Limb (tissue), 2 donors: Measurements from ENCODE around the gene ST8SIA1.
"Not testable (repeated sequence)": the region's sequence is repeated elsewhere in the genome, so short reads cannot be mapped to it uniquely, and the experiment has no call there.

Experiments
- DNase-seq, 2 donors: peaks; one replicate each; pipeline ENCODE4 v3.0.0-alpha.2; 2016; ENCODE audit errors: extremely low spot score in 2 of 2

The ST8SIA1 gene

GRCh38 chr12:22334410-22335100 is at the start of gene ST8SIA1:
ST8SIA1 (minus strand) TSS chr12:22334707; CDS start chr12:22334232, 475 bp downstream.
- DNase-seq = peak in 1 of 2 donors; percentile 81

GRCh38 chr12:22380031-22380430 is 45.5 kb upstream of the ST8SIA1 start:
- DNase-seq = no peak

GRCh38 chr12:22377731-22378496 is 43.4 kb upstream of the ST8SIA1 start:
- DNase-seq = no peak

GRCh38 chr12:22376596-22377150 is 42.2 kb upstream of the ST8SIA1 start:
- DNase-seq = not testable (repeated sequence)

- DNase-seq = no peak
Observed at GRCh38 chr12:22374508-22374907, 40.0 kb upstream of the ST8SIA1 start.

- no peak for DNase-seq
Observed at GRCh38 chr12:22372277-22372837, 37.9 kb upstream of the ST8SIA1 start.

GRCh38 chr12:22366181-22366580 is 31.7 kb upstream of the ST8SIA1 start:
- DNase-seq = no peak

- DNase-seq = no peak
Observed at GRCh38 chr12:22361785-22362184, 27.3 kb upstream of the ST8SIA1 start.

- DNase-seq = no peak
Observed at GRCh38 chr12:22360774-22361173, 26.3 kb upstream of the ST8SIA1 start.

GRCh38 chr12:22357531-22357930 is 23.0 kb upstream of the ST8SIA1 start:
- no peak for DNase-seq

- DNase-seq = no peak
Observed at GRCh38 chr12:22356231-22356630, 21.7 kb upstream of the ST8SIA1 start.

- no peak for DNase-seq
Observed at GRCh38 chr12:22355011-22355580, 20.6 kb upstream of the ST8SIA1 start.

- DNase-seq = no peak
Observed at GRCh38 chr12:22353615-22354325, 19.3 kb upstream of the ST8SIA1 start.

GRCh38 chr12:22350886-22351285 is 16.4 kb upstream of the ST8SIA1 start:
- DNase-seq = no peak

GRCh38 chr12:22348208-22348607 is 13.7 kb upstream of the ST8SIA1 start:
- no peak for DNase-seq

GRCh38 chr12:22340143-22340542 is 5.6 kb upstream of the ST8SIA1 start:
- DNase-seq = no peak

- no peak for DNase-seq
Observed at GRCh38 chr12:22339691-22340090, 5.2 kb upstream of the ST8SIA1 start.

GRCh38 chr12:22335794-22336166 is 1.3 kb upstream of the ST8SIA1 start:
- no peak for DNase-seq

GRCh38 chr12:22333713-22334409 is 646 bp downstream of the ST8SIA1 start:
- peak in 1 of 2 donors; percentile 50 for DNase-seq

- DNase-seq = no peak
Observed at GRCh38 chr12:22333186-22333712, 1.3 kb downstream of the ST8SIA1 start.
